Neuronal stem cell (in vitro differentiated cells): ENCODE results near the gene RPS6KA5.

Experiments used
- DNase-seq: peaks from one replicate; pipeline ENCODE4 v3.0.0-alpha.2; 2013; ENCODE audit warnings: low spot score
- H2AFZ ChIP-seq: one replicate; pipeline ENCODE4 v1.6.1; 2013; ENCODE audit warnings: mild to moderate bottlenecking, low read length, inconsistent platforms
- H2AK5ac ChIP-seq: 2 replicates; pipeline ENCODE4 v1.6.1; 2013; ENCODE audit warnings: low read depth, mild to moderate bottlenecking, inconsistent platforms, low read length, moderate library complexity, mixed read lengths
- H2BK120ac ChIP-seq: 2 replicates; pipeline ENCODE4 v1.6.1; 2013; ENCODE audit warnings: low read depth, mild to moderate bottlenecking, inconsistent platforms, low read length, moderate library complexity, mixed read lengths
- H2BK12ac ChIP-seq: one replicate; pipeline ENCODE4 v1.6.1; 2013; ENCODE audit warnings: low read length, inconsistent platforms
- H2BK15ac ChIP-seq: 2 replicates; pipeline ENCODE4 v1.6.1; 2013; ENCODE audit warnings: mild to moderate bottlenecking, low read length, inconsistent platforms, mixed read lengths
- H2BK5ac ChIP-seq: one replicate; pipeline ENCODE4 v1.6.1; 2013; ENCODE audit warnings: inconsistent platforms, mild to moderate bottlenecking, low read length, moderate library complexity
- H3K14ac ChIP-seq: one replicate; pipeline ENCODE4 v1.6.1; 2013; ENCODE audit warnings: low read length, inconsistent platforms
- H3K18ac ChIP-seq: 2 replicates; pipeline ENCODE4 v1.6.1; 2013; ENCODE audit warnings: low read length, inconsistent platforms
- H3K23ac ChIP-seq: 2 replicates; pipeline ENCODE4 v1.6.1; 2013; ENCODE audit warnings: low read depth, mild to moderate bottlenecking, mixed read lengths, low read length, inconsistent platforms; ENCODE audit not compliant: poor library complexity
- H3K27ac ChIP-seq: replicated peaks from 3 replicates; pipeline ENCODE4 v1.5.1; 2013; ENCODE audit warnings: low read length, inconsistent platforms
- H3K27me3 ChIP-seq, 3 experiments: 2 replicates each; pipeline ENCODE4 v1.6.1; 2013; ENCODE audit warnings: low read length in 3 of 3, mild to moderate bottlenecking in 2 of 3, inconsistent platforms in 1 of 3, low read depth in 1 of 3, mixed read lengths in 1 of 3, moderate library complexity in 1 of 3; ENCODE audit not compliant: control insufficient read depth in 3 of 3, insufficient read depth in 3 of 3
- H3K36me3 ChIP-seq, 2 donors: replicated peaks in 1 of 2; 2 replicates each; pipeline ENCODE4 v1.6.1; 2013; ENCODE audit warnings: low read length in 2 of 2; ENCODE audit not compliant: control insufficient read depth in 2 of 2, insufficient read depth in 2 of 2
- H3K4ac ChIP-seq: 2 replicates; pipeline ENCODE4 v1.6.1; 2013; ENCODE audit warnings: inconsistent platforms, mild to moderate bottlenecking, low read length, moderate library complexity
- H3K4me1 ChIP-seq, 2 donors: 1 replicate in 1 of 2; 2 replicates in 1 of 2; pipeline ENCODE4 v1.6.1; 2013; ENCODE audit warnings: low read length in 2 of 2, low read depth in 1 of 2; ENCODE audit not compliant: control insufficient read depth in 2 of 2, insufficient read depth in 1 of 2
- H3K4me2 ChIP-seq: one replicate; pipeline ENCODE4 v1.6.1; 2013; ENCODE audit warnings: mild to moderate bottlenecking, low read length, inconsistent platforms; ENCODE audit not compliant: insufficient read depth, poor library complexity, severe bottlenecking
- H3K4me3 ChIP-seq, 2 donors: 2 replicates each; pipeline ENCODE4 v1.5.1; 2013; ENCODE audit warnings: low read length in 2 of 2, mild to moderate bottlenecking in 2 of 2, inconsistent platforms in 1 of 2, moderate library complexity in 1 of 2
- H3K79me1 ChIP-seq: one replicate; pipeline ENCODE4 v1.6.1; 2013; ENCODE audit warnings: low read depth, mild to moderate bottlenecking, inconsistent platforms, low read length, moderate library complexity
- H3K9ac ChIP-seq: one replicate; pipeline ENCODE4 v1.6.1; 2013; ENCODE audit warnings: mild to moderate bottlenecking, low read depth, low read length, inconsistent platforms; ENCODE audit not compliant: poor library complexity
- H3K9me3 ChIP-seq, 2 donors: replicated peaks in 1 of 2; 2 replicates each; pipeline versions ENCODE3 to v1.6.1; 2013; ENCODE audit warnings: low read length in 2 of 2, mild to moderate bottlenecking in 2 of 2, inconsistent platforms in 1 of 2, low read depth in 1 of 2, mixed read lengths in 1 of 2, moderate library complexity in 1 of 2; ENCODE audit not compliant: control insufficient read depth in 2 of 2, insufficient read depth in 1 of 2
- H4K8ac ChIP-seq: one replicate; pipeline ENCODE4 v1.6.1; 2013; ENCODE audit warnings: low read depth, mild to moderate bottlenecking, inconsistent platforms, low read length, moderate library complexity
- H4K91ac ChIP-seq: one replicate; pipeline ENCODE4 v1.6.1; 2013; ENCODE audit warnings: low read length, low read depth, mild to moderate bottlenecking, inconsistent platforms; ENCODE audit not compliant: poor library complexity
- WGBS, 2 donors: extraction: QIAGEN DNeasy Blood & Tissue Kit; methylation state at CpG; one replicate each; pipeline ENCODE4 v1.1.7; 2013; ENCODE audit warnings: missing lambda C conversion rate in 2 of 2, mixed read lengths in 1 of 2; ENCODE audit not compliant: insufficient read length in 2 of 2, insufficient replicate concordance in 1 of 2; ENCODE audit errors: extremely low coverage in 2 of 2; 5-methylcytosine and 5-hydroxymethylcytosine counted together

The RPS6KA5 gene

DNA sequence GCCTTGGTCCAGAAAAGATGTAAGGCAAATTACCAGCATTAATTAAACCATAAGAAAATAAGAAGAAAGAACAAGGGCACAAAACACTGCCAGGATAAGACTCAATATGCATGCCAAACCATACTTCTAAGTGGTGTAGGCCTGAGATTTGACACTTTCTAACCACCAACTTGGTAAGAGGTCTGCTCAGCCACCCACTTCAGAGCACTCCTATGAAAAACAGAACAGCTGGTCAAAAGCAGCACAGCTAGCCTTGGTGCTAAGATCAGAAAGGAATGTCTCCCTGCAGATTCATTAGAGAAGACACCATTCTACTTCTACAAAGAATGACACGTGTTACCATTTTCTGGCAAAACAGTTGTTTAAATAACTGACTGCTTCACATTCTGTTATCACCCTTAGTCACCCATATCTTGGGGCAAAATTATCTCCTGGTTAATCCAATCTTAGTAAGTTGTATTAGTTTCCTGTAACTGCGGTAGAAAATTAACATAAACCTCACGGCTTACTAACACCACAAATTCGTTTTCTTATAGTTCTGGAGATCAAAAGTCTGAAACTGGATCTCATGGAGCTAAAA, 13.2 kb downstream of the RPS6KA5 start:
- Histone ChIP-seq H2AK5ac (no peak overlapping the region), H3K4me3 (no peak overlapping the region), H4K91ac (no peak overlapping the region), H2BK12ac (no peak overlapping the region), H3K79me1 (no peaks in the 10 kb centered on the region), H3K4ac (no peak overlapping the region), H2BK15ac (no peak overlapping the region), H3K36me3 (no peaks in the 10 kb centered on the region), H3K9ac (no peak overlapping the region), H3K18ac (no peak overlapping the region), H3K9me3 (no peaks in the 10 kb centered on the region), H2AFZ (no peak overlapping the region), H3K23ac (no peak overlapping the region), H3K4me1 (peaks cover 0 to 6% of the 10 kb centered on the region in 2 donors), H3K27ac (no peak overlapping the region), H2BK120ac (no peak overlapping the region), H3K14ac (no peak overlapping the region), H4K8ac (no peak overlapping the region), H3K4me2 (no peak overlapping the region), H2BK5ac (no peak overlapping the region), H3K27me3 (no peaks in the 10 kb centered on the region)
- DNase-seq = no peak
- WGBS, 2 donors = no CpG with 5 or more reads among the region's 4 CpGs

DNA sequence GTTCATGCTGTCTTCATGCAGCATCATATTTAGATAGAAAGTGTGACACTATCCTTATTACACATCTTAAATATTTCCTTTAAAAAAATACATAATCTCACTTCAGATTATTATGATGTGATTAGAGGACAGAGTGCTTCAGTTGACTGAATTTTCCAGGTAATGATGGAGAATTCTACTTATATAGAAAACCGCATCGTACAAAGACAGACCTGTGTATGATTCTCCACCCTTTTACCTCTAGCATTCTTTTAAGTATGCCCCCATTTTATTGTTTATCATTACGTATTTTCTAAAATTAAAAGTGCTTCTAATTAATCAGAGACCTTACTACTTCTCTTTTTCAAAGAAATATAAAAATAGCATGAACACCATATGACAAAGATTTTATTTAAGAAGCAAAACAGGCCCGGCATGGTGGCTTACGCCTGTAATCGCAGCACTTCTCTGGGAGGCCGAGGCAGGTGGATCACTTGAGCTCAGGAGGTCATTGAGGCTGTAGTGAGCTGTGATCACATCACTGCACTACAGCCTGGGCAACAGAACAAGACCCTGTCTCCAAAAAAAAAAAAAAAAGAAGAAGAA, 13.9 kb downstream of the RPS6KA5 start:
- Histone ChIP-seq H2AK5ac (no peak overlapping the region), H2BK12ac (no peak overlapping the region), H3K9me3 (no peaks in the 10 kb centered on the region), H2BK120ac (no peak overlapping the region), H3K79me1 (no peaks in the 10 kb centered on the region), H3K27me3 (no peaks in the 10 kb centered on the region), H3K18ac (no peak overlapping the region), H4K8ac (no peak overlapping the region), H3K9ac (no peak overlapping the region), H3K4me2 (no peak overlapping the region), H3K23ac (no peak overlapping the region), H2BK5ac (no peak overlapping the region), H2AFZ (no peak overlapping the region), H3K4me3 (no peak overlapping the region), H3K4ac (no peak overlapping the region), H3K36me3 (no peaks in the 10 kb centered on the region), H3K27ac (no peak overlapping the region), H3K14ac (no peak overlapping the region), H2BK15ac (no peak overlapping the region), H4K91ac (no peak overlapping the region), H3K4me1 (peaks cover 0 to 6% of the 10 kb centered on the region in 2 donors)
- WGBS, 2 donors = no CpG with 5 or more reads among the region's 7 CpGs
- DNase-seq = no peak

DNA sequence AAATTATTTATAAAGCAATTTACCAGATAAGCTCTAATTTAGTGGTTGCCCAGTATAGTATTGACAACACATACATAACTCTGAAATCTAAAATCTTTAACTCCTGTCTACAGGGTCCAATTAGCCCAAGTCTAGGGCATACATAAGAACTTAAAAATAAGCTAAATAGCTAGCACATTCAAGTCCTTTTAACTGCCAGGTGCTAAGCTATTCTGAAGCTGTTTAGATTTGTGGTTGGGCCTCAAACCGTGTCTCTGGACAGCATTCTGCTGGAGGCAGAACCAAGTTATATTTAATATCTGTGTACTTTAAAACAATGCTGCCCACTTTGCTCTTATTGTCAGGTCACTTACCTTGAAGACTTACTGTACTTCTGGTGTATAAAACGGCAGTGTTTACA, 19.0 kb downstream of the RPS6KA5 start:
- Histone ChIP-seq H3K4ac (no peak overlapping the region), H3K4me3 (no peak overlapping the region), H3K18ac (no peak overlapping the region), H4K8ac (no peak overlapping the region), H4K91ac (no peak overlapping the region), H3K36me3 (no peaks in the 10 kb centered on the region), H3K23ac (no peak overlapping the region), H3K4me1 (peaks cover 0 to 2% of the 10 kb centered on the region in 2 donors), H3K27ac (no peak overlapping the region), H3K9me3 (no peaks in the 10 kb centered on the region), H2AK5ac (no peak overlapping the region), H2BK120ac (no peak overlapping the region), H2AFZ (no peak overlapping the region), H3K9ac (no peak overlapping the region), H3K4me2 (no peak overlapping the region), H2BK5ac (no peak overlapping the region), H3K14ac (no peak overlapping the region), H2BK15ac (no peak overlapping the region), H2BK12ac (no peak overlapping the region), H3K79me1 (no peaks in the 10 kb centered on the region), H3K27me3 (no peaks in the 10 kb centered on the region)
- WGBS, 2 donors = no CpG with 5 or more reads among the region's 2 CpGs
- no peak for DNase-seq

DNA sequence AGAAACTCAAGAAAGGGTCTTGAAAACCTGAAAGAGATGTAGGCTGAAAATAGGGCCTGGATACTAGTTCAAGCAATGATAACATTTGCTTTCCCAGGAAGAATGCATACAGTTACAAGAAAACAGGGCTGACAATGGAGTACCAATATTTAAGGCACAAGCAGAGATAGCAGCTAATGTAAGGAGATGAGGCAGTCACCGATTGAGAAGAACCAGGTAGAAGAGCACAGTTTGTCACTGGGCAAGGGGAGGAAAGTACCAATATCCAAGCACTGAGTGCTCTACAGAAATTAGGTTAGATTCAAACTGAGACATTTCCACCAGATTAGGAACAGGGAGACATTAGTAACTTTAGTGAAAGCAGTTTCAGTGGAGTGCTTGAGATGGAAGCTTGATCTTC, 19.9 kb downstream of the RPS6KA5 start:
- WGBS, 2 donors = no CpG with 5 or more reads among the region's 1 CpG
- H2BK5ac ChIP-seq = no peak overlapping the region

More for the DNA sequence above, 19.9 kb downstream of the RPS6KA5 start:
- Histone ChIP-seq H2BK15ac (no peak overlapping the region), H3K23ac (no peak overlapping the region), H4K91ac (no peak overlapping the region), H2BK120ac (no peak overlapping the region), H3K18ac (no peak overlapping the region), H2AK5ac (no peak overlapping the region), H3K79me1 (no peaks in the 10 kb centered on the region), H3K14ac (no peak overlapping the region), H2AFZ (no peak overlapping the region), H3K9me3 (no peaks in the 10 kb centered on the region), H4K8ac (no peak overlapping the region), H3K4me2 (no peak overlapping the region), H3K27ac (no peak overlapping the region), H3K4me1 (peaks cover 0 to 3% of the 10 kb centered on the region in 2 donors), H3K27me3 (no peaks in the 10 kb centered on the region), H3K4me3 (no peak overlapping the region), H3K9ac (no peak overlapping the region), H2BK12ac (no peak overlapping the region), H3K4ac (no peak overlapping the region), H3K36me3 (no peaks in the 10 kb centered on the region)
- DNase-seq = no peak
